Measurements from ENCODE around the gene DCBLD2.

DNA sequence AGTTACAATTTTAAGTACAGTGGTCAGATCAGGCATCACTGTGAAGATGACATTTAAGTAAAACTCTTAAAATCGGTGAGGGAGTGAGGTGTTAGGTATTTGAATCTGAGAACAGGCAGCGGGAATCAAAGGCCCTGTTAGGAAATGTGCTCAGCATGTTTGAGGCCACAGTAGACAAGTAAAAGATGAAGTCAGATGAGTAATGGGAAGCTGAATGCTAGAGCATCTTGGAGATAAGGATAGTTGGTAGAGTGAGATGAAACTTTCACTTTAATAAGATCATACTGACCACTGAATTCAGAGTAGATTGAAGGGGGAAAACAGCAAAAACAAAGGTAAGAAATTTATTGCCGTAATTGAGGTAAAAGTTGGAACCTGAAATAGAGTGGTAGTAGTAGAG, 61.6 kb downstream of the DCBLD2 start:
- TF ChIP-seq, protein P1, sequence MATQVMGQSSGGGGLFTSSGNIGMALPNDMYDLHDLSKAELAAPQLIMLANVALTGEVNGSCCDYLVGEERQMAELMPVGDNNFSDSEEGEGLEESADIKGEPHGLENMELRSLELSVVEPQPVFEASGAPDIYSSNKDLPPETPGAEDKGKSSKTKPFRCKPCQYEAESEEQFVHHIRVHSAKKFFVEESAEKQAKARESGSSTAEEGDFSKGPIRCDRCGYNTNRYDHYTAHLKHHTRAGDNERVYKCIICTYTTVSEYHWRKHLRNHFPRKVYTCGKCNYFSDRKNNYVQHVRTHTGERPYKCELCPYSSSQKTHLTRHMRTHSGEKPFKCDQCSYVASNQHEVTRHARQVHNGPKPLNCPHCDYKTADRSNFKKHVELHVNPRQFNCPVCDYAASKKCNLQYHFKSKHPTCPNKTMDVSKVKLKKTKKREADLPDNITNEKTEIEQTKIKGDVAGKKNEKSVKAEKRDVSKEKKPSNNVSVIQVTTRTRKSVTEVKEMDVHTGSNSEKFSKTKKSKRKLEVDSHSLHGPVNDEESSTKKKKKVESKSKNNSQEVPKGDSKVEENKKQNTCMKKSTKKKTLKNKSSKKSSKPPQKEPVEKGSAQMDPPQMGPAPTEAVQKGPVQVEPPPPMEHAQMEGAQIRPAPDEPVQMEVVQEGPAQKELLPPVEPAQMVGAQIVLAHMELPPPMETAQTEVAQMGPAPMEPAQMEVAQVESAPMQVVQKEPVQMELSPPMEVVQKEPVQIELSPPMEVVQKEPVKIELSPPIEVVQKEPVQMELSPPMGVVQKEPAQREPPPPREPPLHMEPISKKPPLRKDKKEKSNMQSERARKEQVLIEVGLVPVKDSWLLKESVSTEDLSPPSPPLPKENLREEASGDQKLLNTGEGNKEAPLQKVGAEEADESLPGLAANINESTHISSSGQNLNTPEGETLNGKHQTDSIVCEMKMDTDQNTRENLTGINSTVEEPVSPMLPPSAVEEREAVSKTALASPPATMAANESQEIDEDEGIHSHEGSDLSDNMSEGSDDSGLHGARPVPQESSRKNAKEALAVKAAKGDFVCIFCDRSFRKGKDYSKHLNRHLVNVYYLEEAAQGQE (IDR thresholded peaks at IDR 0.05; ENCODE audit: low read depth, low read length) = no peak
- TF ChIP-seq TAF1 (IDR thresholded peaks at IDR 0.05; ENCODE audit: borderline replicate concordance, low read depth, low read length) = no peak
- no peak for TF ChIP-seq SIN3A (IDR thresholded peaks at IDR 0.05; ENCODE audit: borderline replicate concordance, low read depth, low read length)
- TF ChIP-seq, protein P2, sequence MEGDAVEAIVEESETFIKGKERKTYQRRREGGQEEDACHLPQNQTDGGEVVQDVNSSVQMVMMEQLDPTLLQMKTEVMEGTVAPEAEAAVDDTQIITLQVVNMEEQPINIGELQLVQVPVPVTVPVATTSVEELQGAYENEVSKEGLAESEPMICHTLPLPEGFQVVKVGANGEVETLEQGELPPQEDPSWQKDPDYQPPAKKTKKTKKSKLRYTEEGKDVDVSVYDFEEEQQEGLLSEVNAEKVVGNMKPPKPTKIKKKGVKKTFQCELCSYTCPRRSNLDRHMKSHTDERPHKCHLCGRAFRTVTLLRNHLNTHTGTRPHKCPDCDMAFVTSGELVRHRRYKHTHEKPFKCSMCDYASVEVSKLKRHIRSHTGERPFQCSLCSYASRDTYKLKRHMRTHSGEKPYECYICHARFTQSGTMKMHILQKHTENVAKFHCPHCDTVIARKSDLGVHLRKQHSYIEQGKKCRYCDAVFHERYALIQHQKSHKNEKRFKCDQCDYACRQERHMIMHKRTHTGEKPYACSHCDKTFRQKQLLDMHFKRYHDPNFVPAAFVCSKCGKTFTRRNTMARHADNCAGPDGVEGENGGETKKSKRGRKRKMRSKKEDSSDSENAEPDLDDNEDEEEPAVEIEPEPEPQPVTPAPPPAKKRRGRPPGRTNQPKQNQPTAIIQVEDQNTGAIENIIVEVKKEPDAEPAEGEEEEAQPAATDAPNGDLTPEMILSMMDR (IDR thresholded peaks at IDR 0.05) = no peak
- TF ChIP-seq FOXJ3 (CRISPR knock-in tag; IDR thresholded peaks at IDR 0.05) = no peak
- TF ChIP-seq NRF1 (IDR thresholded peaks at IDR 0.05; ENCODE audit: low read depth, low read length) = no peak
- TF ChIP-seq FOSL2 (IDR thresholded peaks at IDR 0.05; ENCODE audit: borderline replicate concordance, low read depth) = no peak
- TF ChIP-seq, protein P3, sequence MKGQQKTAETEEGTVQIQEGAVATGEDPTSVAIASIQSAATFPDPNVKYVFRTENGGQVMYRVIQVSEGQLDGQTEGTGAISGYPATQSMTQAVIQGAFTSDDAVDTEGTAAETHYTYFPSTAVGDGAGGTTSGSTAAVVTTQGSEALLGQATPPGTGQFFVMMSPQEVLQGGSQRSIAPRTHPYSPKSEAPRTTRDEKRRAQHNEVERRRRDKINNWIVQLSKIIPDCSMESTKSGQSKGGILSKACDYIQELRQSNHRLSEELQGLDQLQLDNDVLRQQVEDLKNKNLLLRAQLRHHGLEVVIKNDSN (IDR thresholded peaks at IDR 0.05; ENCODE audit: borderline replicate concordance, low read depth) = no peak
